Natural killer cell treated with Interleukin-12 subunit alpha and Interleukin-12 subunit beta and Interleukin-15 and Interleukin-18, amount 100 ng/mL, for 72 hours (primary cell): Measurements from ENCODE around the gene RAB5IF. TPM values are rescaled to one million over a fixed set of nuclear protein-coding genes. Genes with fewer than 3 reads are reported as not detected.

Source experiments
- ATAC-seq, 2 donors: fragments of 150-1000 bp; cut with Tn5 transposase in 1 of 2; sonication (Bioruptor Pico), chemical (Tn5 transposase) in 1 of 2; 2 replicates each; pipeline ENCODE4 v1.10.0; 2021
- DNase-seq: peaks from one replicate; pipeline ENCODE4 v3.0.0; 2022; ENCODE audit warnings: low spot score
- H3K27ac Mint-ChIP-seq, 2 donors: 1 replicate in 1 of 2; 2 replicates in 1 of 2; pipeline ENCODE4 v1.8.0; 2022; ENCODE audit warnings: mixed read lengths in 2 of 2, mild to moderate bottlenecking in 1 of 2, moderate library complexity in 1 of 2
- H3K27me3 Mint-ChIP-seq, 2 donors: 1 replicate in 1 of 2; 2 replicates in 1 of 2; pipeline ENCODE4 v1.8.0; 2022; ENCODE audit warnings: mixed read lengths in 2 of 2
- H3K36me3 Mint-ChIP-seq: one replicate; pipeline ENCODE4 v1.8.0; 2022; ENCODE audit warnings: mixed read lengths
- H3K4me1 Mint-ChIP-seq, 2 donors: 1 replicate in 1 of 2; 2 replicates in 1 of 2; pipeline ENCODE4 v1.8.0; 2022; ENCODE audit warnings: low read depth in 2 of 2, mixed read lengths in 2 of 2, mild to moderate bottlenecking in 1 of 2
- H3K4me3 Mint-ChIP-seq: one replicate; pipeline ENCODE4 v1.8.0; 2022; ENCODE audit warnings: mixed read lengths
- H3K9me3 Mint-ChIP-seq: 2 replicates; pipeline ENCODE4 v1.8.0; 2022; ENCODE audit warnings: mixed read lengths
- total RNA-seq, 2 donors: library from RNA; stranded (reverse); gene quantifications; one replicate each; pipeline ENCODE4 v1.2.3, GENCODE V29; 2022

Gene RAB5IF
- total RNA-seq, 2 donors from 2014 or later: 209 to 243 TPM

DNA sequence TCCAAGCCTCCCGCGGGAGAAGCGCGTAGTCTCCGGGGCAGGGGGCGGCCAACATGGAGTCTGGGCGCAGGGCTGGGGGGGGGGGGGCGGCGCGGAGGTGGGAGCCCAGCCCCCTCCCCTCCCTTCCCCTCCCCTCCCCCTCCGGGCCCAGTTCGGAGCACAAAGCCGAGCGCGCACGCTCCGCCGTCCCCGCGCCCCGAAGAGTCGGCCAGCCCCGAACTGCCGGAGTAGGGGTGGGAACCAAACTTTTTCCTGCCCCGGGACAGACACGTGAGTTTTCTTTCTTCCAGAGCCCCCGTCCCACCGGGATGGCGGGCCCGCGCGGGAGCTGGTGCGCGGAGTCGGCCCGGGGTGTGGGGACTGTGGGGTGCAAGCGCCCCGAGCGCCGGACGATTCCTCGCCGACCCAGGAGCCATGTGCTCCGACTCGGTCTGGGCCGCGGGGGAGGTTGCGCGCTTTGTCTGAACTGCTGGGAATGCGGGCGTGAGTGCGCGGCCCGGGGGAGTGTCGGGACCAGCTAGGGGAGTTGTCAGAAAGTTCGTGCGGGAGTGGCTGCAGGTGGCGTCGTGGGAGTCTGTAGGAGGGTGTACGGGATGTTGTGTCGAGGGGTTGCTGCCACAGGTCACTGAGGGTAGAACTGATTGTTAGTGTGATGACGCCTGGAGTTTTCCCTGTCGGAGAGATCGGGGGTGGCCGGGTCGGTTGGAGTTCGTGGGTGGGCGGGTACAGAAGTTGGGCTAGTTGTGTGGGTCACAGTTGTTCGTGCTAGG is 31.0 kb upstream of the RAB5IF start:
- ATAC-seq (peak in 1 of 2 donors; percentile 2), DNase-seq (no peak)
- peak overlapping the region; percentile 90 for H3K4me3 Mint-ChIP-seq
- H3K9me3 Mint-ChIP-seq: no peaks in the 10 kb centered on the region
- H3K27ac Mint-ChIP-seq: peak overlapping the region; percentile 68 to 86
- H3K27me3 Mint-ChIP-seq: no peaks in the 10 kb centered on the region
- peaks cover 24% of the 10 kb centered on the region in 2 donors for H3K4me1 Mint-ChIP-seq
- no peaks in the 10 kb centered on the region for H3K36me3 Mint-ChIP-seq

DNA sequence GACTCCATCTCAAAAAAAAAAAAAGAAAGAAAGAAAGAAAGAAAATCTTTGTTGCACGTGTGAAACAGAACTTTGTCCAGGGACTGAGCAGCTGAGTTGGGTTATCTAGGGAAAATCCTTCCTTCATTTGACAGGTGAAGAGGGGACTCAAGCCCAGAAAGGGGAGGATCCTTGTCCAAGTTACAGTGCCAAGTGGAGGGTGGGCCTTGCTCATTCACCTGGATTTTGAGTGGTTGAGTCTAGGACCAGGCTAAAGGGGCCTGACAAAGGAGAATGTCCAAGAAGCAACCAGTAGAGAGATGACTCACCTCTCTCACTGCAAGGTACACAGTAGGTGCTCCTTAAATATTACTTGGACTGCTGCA is 29.5 kb upstream of the RAB5IF start:
- H3K27me3 Mint-ChIP-seq: no peaks in the 10 kb centered on the region
- H3K27ac Mint-ChIP-seq: peak overlapping the region in 1 of 2 donors; percentile 86
- H3K4me1 Mint-ChIP-seq: peaks cover 24 to 27% of the 10 kb centered on the region in 2 donors
- no peak overlapping the region for H3K4me3 Mint-ChIP-seq
- DNase-seq (no peak), ATAC-seq (no peak)
- H3K36me3 Mint-ChIP-seq: peaks cover 6% of the 10 kb centered on the region
- H3K9me3 Mint-ChIP-seq: no peaks in the 10 kb centered on the region

DNA sequence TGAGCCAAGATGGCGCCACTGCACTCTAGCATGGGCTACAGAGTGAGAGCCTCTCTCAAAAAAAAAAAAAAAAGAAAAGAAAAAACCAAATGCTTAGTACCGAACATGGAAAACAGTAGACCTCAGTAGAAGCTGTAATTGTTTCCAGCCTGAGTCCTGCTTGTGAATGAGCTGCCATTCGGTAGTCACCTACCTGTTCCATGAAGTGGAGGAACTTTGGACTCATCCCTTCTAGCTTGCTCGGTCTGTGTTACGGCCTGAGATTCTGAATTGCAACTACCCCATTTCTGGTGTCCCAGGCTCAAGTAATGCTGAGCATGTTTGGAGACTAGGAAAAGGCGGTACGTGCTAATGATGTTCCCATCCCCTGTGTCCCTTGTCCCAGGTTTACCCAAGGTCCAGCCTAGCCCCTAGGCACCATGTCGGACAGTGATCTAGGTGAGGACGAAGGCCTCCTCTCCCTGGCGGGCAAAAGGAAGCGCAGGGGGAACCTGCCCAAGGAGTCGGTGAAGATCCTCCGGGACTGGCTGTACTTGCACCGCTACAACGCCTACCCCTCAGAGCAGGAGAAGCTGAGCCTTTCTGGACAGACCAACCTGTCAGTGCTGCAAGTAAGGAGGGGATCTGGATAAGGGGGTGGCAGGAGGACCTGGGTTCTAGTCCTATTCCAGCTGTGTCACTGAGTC is 27.1 kb upstream of the RAB5IF start:
- Mint-ChIP-seq H3K4me1 (peaks cover 15 to 20% of the 10 kb centered on the region in 2 donors), H3K27me3 (no peaks in the 10 kb centered on the region), H3K36me3 (peaks cover 6% of the 10 kb centered on the region), H3K9me3 (no peaks in the 10 kb centered on the region), H3K27ac (no peak overlapping the region), H3K4me3 (no peak overlapping the region)
- DNase-seq (no peak), ATAC-seq (no peak)

DNA sequence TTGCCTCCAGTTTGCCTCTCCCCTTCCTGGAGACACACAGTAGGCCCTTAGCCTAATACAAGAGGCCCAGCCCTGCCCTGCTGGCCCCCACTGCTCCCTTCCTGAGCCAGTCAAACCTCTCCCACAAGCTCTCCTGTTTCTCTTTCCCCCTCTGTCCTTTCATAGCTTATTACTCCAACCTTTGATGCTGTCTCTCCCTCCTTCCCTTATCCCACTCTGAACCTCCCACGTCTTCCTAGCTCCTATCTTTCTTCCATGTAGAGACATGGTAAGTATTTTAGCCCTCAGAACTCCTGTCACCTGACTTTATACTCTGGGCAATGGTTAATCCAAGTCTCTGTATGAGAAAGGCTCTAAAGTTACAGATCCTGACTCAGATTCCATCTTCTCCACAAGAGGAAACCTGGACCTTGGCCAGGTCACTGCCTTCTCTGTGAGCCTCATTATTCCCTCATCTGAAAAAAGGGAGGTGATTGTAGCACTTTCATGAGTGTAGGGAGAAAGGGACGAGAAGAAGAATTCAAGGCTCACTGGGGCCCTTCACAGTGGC is 25.5 kb upstream of the RAB5IF start:
- Mint-ChIP-seq H3K27ac (no peak overlapping the region), H3K9me3 (no peaks in the 10 kb centered on the region), H3K27me3 (no peaks in the 10 kb centered on the region), H3K4me1 (peaks cover 8 to 14% of the 10 kb centered on the region in 2 donors), H3K4me3 (no peak overlapping the region), H3K36me3 (peaks cover 6% of the 10 kb centered on the region)
- ATAC-seq: no peak
- DNase-seq: no peak

DNA sequence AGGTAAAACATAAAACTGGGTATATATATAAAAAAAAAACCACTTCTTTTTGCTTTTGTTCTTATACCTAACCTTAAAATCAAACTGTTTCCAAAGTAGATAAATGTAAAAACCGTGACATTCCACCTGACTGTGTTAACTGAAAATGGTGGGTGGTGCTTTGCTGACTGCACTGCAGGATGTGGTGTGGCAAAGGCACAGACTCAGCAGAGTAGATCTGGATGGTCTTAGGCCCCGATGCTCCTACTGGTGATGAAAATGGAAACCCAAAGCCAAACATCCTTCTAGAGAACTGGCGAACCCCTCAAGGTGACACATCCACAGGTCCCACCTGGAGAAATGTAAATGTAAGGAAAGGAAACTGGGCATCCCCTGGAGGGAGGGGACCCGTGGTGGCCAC is 23.3 kb upstream of the RAB5IF start:
- H3K4me3 Mint-ChIP-seq: no peak overlapping the region
- no peaks in the 10 kb centered on the region for H3K27me3 Mint-ChIP-seq
- H3K27ac Mint-ChIP-seq: peak overlapping the region; percentile 16 to 35
- H3K4me1 Mint-ChIP-seq: peaks cover 0 to 5% of the 10 kb centered on the region in 2 donors
- peaks cover 6% of the 10 kb centered on the region for H3K36me3 Mint-ChIP-seq
- H3K9me3 Mint-ChIP-seq: no peaks in the 10 kb centered on the region
- ATAC-seq (no peak), DNase-seq (no peak)

DNA sequence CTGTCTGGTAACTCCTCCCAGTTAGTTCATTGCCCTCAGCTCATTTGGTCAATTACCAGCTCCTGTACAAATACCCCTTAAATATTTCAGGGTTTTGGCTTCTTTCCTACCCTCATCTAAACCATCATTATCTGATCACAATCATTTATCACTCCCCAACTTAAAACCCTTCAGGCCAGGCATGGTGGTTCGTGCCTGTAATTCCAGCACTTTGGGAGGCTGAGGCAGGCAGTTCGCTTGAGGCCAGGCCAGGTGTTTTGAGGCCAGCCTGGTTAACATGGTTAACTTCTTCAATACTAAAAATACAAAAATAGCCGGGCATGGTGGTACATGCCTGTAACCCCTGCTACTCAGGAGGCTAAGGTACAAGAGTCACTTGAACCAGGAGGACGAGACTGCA is 22.8 kb upstream of the RAB5IF start:
- Mint-ChIP-seq H3K4me1 (peaks cover 0 to 9% of the 10 kb centered on the region in 2 donors), H3K9me3 (no peaks in the 10 kb centered on the region), H3K36me3 (peaks cover 6% of the 10 kb centered on the region), H3K27me3 (no peaks in the 10 kb centered on the region), H3K27ac (peak overlapping the region in 1 of 2 donors; percentile 16), H3K4me3 (no peak overlapping the region)
- DNase-seq: no peak
- ATAC-seq: no peak

DNA sequence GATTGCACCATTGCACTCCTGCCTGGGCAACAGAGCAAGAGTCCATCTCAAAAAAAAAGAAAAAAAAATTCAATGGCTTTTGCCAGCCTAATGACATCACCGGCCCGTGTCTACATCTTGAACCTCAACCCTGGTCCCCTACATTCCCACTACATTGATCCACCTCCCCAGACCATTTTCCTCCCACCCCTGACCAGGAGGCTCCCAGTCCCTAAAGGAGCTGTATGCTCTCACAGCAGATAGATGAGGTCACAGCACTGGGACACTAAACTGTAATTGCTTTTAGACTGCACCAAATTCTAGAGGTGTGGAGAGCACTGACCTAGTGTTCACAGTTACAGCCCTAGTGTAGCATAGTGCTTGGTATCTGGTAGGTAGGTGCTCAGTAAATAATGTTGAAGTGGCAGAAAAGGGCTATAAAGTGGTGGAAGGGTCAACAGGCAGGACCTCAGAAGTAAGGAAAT is 21.5 kb upstream of the RAB5IF start:
- Mint-ChIP-seq H3K36me3 (peaks cover 6% of the 10 kb centered on the region), H3K4me1 (peaks cover 0 to 9% of the 10 kb centered on the region in 2 donors), H3K27me3 (no peaks in the 10 kb centered on the region), H3K27ac (no peak overlapping the region), H3K4me3 (no peak overlapping the region), H3K9me3 (no peaks in the 10 kb centered on the region)
- no peak for DNase-seq
- no peak for ATAC-seq

DNA sequence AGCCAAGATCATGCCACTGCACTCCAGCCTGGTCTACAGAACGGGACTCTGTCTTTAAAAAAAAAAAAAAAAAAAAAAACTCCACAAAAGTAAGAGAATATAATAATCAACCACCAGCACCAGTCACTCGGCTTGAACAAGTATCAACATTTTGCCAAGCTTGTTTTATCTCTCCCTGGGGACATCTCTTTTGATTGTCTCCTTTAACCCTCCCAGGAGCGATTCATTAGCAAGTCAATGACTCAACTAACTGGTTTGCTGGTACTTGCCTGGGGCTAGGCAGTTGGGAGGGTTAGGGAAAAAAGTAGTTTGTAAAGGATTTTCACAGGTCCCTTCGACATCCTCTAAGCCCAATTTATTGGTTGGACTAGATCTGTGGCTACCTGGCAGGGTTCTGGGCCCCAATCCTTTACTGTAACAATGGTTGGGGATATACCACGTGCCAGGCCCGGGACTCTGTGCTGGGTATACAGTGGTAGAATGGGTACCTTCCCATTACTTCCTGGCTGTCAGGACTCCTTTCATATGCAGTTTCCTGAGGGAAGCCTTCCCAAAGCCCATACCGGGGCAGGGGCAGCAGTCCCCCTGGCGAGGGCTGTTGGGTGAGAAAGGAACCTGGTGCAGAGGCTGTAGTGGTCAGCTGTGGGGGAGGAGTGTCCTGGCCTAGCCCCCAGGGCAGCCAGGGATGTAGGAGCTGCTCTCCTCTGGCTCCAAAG is 20.0 kb upstream of the RAB5IF start:
- Mint-ChIP-seq H3K27me3 (no peaks in the 10 kb centered on the region), H3K9me3 (no peaks in the 10 kb centered on the region), H3K27ac (no peak overlapping the region), H3K4me3 (no peak overlapping the region), H3K4me1 (peaks cover 0 to 5% of the 10 kb centered on the region in 2 donors), H3K36me3 (no peaks in the 10 kb centered on the region)
- ATAC-seq (no peak), DNase-seq (no peak)

DNA sequence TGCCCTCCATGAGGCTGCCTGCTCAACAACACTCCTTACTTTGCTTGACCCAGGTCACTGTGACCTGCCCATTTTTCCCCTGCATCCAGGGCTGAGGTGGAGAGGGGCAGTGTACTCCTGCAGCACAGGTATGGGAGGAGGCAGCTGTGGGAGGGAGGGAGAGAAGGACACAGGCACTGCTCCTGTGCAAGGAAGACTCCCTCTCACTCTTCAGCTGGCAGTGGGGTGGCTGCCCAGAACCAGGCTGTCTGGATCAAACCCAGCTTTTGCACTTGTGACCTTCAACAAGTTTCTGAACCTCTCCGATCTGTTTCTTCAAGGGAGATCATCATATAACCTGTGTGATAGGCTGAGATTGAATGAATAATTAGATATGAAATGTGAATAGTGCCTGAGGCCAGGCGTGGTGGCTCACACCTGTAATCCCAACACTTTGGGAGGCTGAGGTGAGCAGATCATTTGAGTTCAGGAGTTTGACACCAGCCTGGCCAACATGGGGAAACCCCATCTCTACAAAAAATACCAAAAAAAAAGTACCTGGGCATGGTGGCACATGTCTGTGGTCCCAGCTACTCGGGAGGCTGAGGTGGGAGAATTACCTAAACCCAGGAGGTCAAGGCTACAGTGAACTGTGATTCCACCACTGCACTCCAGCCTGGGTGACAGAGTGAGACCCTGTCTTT is 18.1 kb upstream of the RAB5IF start:
- H3K36me3 Mint-ChIP-seq: no peaks in the 10 kb centered on the region
- ATAC-seq (peak in 1 of 2 donors; percentile 41), DNase-seq (no peak)
- no peak overlapping the region for H3K4me3 Mint-ChIP-seq
- H3K9me3 Mint-ChIP-seq: no peaks in the 10 kb centered on the region
- H3K27ac Mint-ChIP-seq: peak overlapping the region in 1 of 2 donors; percentile 56
- peaks cover 0 to 14% of the 10 kb centered on the region in 2 donors for H3K4me1 Mint-ChIP-seq
- H3K27me3 Mint-ChIP-seq: no peaks in the 10 kb centered on the region

DNA sequence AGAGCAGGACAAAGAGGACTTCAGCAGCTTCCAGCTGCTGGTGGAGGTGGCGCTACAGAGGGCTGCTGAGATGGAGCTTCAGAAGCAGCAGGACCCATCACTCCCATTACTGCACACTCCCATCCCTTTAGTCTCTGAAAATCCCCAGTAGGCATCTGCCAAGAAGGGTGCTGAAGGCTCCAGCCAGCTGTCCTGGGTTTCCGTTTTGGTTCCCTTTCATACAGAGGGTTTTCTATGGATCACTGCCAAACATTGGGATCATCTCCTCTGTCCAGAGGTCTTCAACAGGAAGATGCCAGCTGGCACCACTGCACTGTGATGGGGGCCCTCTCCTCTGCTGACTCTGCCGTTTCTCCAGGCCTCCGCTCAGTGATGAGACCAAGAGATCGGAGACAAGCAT is 14.3 kb upstream of the RAB5IF start:
- no peak for DNase-seq
- H3K4me1 Mint-ChIP-seq: peaks cover 20 to 32% of the 10 kb centered on the region in 2 donors
- no peaks in the 10 kb centered on the region for H3K36me3 Mint-ChIP-seq
- H3K27ac Mint-ChIP-seq: peak overlapping the region in 1 of 2 donors; percentile 57
- ATAC-seq: no peak
- H3K27me3 Mint-ChIP-seq: no peaks in the 10 kb centered on the region
- no peaks in the 10 kb centered on the region for H3K9me3 Mint-ChIP-seq
- no peak overlapping the region for H3K4me3 Mint-ChIP-seq

DNA sequence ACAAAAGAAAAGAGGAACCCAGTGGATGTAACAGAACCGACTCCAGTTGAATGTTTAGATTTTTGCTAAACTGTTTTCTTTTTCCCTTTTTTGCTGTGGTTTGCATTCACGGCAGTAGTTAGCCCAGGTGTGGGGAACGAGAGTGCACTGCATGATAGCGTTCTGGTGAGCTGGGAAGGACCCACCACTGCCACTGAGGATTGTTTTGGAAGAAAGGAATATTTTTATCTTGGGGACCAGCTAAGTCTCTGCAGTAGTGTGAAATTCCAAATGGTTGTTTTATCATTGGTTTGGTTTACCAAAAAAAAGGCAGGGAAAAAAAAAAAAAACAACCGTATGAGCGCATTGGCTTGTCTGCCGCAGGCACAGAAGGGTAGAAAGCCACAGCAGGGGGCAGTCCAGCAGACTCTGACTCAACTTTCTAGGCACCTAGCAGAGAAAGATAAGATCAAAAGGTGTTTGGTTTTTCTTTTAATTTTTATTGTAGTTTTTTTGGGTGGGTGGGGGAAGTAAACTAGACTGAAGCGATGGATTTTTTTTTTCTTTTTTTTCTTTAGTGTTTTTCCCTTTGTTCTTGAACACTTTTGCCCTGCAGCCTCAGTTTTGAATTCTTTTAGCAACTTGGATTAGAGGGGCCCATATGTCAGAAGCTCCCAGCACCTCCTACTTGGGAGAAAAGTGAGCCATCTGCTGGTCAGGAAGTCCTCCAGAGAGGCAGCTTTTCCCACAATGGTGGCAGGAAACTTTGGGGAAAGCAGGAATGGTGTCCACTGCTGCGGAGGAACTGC is 13.5 kb upstream of the RAB5IF start:
- no peak for ATAC-seq
- Mint-ChIP-seq H3K4me1 (peaks cover 21 to 32% of the 10 kb centered on the region in 2 donors), H3K27me3 (no peaks in the 10 kb centered on the region), H3K4me3 (no peak overlapping the region), H3K27ac (peak overlapping the region in 1 of 2 donors; percentile 57), H3K36me3 (no peaks in the 10 kb centered on the region), H3K9me3 (no peaks in the 10 kb centered on the region)
- no peak for DNase-seq

DNA sequence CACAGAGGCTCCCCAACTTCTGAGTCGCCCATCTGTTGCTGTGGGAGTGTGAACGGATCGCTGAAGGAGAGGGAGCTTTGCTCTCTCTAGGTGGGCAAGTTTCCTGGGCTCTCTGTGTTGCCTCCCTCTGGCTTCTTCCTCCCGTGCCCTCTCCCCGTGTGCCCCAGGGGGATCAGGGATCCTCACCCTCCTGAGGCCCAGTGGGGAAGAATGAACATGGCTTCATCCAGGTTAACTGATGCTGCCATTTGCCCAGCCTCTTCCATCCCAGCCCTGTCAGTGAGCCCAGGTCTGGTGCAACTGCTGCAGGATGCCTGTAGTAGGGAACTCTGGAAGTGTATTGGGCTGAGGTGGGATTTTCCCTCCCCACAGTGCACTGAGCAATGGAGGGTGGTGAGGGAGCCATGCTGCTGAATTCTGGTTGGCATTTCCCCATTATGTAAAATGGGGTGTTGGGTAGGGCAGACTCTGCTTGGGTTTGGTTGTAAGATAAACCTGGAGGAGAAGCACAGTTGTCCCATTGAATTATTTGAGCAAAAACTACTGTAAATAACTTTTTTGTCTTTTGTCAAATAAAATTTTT is 12.1 kb upstream of the RAB5IF start:
- H3K36me3 Mint-ChIP-seq: no peaks in the 10 kb centered on the region
- DNase-seq: no peak
- H3K4me3 Mint-ChIP-seq: no peak overlapping the region
- peaks cover 21 to 27% of the 10 kb centered on the region in 2 donors for H3K4me1 Mint-ChIP-seq
- H3K9me3 Mint-ChIP-seq: no peaks in the 10 kb centered on the region
- H3K27me3 Mint-ChIP-seq: no peaks in the 10 kb centered on the region
- no peak for ATAC-seq
- H3K27ac Mint-ChIP-seq: peak overlapping the region in 1 of 2 donors; percentile 93
